HG02798 (cell line): Measurements from ENCODE around the gene POLR2L.

Experiments
- ATAC-seq: cut with Tn5 transposase; IDR thresholded peaks from one replicate; pipeline ENCODE4 v1.9.1; 2021; ENCODE audit warnings: mild to moderate bottlenecking; ENCODE audit not compliant: unreplicated experiment, poor library complexity

The POLR2L gene

DNA sequence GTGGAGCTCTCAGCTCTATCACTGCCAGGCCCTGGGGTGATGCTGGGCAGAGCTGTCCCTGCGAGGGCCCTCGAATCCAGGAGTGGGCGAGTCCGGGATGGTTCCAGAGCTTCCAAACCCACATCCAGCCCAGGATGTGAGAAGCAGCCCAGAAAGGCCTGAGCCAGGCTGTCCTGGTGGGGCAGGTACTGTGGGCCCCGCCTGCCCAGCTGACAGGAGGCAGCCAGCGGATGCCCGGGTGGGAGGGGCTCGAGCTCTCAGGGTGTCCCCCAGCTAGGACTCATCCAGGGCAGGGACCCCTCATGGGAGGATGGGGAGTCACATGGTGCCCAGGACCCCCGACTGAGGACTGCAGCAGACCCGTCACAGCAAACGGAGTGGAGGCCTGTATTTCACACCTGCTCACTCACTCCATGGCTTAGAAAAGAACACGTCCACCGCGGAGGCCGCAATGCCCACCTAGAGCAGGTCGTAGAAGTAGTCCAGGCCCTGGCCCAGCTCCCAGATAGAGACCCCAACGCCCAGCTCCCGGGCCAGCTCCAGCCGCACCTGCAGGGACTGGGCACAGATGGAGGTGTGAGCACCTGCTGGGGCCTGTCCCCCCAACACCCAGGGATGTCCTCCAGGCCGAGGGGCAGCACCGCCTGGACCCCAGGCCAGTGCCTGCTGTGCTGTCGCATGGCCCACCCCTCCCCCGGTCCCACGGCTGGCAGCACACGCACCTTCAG lies 27.2 kb upstream of the POLR2L start:
- no peak for ATAC-seq

- ATAC-seq: no peak
Observed at GRCh38 chr11:868802-869201, 26.5 kb upstream of the POLR2L start.

DNA sequence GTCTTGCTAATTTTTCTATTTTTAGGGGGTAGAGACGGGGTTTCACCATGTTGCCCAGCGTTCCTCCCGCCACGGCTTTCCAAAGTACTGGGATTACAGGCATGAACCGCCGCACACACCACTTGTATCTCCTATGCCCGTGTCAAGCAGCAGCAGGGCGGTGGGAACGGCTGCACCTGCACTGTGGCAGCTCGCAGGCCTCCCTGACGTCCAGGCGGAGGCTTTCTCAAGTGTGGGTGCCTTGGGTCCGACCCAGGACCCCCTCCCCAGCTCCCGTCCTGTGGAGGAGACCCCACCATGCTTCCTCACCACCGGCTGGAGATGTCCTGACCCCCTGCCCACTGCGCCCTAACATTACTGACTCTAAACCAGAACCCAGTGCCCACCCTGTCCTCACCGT lies 26.1 kb upstream of the POLR2L start:
- no peak for ATAC-seq

GRCh38 chr11:867856-868358 lies 25.6 kb upstream of the POLR2L start:
- ATAC-seq: no peak

- no peak for ATAC-seq
Observed at GRCh38 chr11:866481-866880, 24.2 kb upstream of the POLR2L start.

GRCh38 chr11:865462-866430 lies 23.4 kb upstream of the POLR2L start:
- ATAC-seq: no peak

GRCh38 chr11:864898-865297 lies 22.6 kb upstream of the POLR2L start:
- no peak for ATAC-seq

DNA sequence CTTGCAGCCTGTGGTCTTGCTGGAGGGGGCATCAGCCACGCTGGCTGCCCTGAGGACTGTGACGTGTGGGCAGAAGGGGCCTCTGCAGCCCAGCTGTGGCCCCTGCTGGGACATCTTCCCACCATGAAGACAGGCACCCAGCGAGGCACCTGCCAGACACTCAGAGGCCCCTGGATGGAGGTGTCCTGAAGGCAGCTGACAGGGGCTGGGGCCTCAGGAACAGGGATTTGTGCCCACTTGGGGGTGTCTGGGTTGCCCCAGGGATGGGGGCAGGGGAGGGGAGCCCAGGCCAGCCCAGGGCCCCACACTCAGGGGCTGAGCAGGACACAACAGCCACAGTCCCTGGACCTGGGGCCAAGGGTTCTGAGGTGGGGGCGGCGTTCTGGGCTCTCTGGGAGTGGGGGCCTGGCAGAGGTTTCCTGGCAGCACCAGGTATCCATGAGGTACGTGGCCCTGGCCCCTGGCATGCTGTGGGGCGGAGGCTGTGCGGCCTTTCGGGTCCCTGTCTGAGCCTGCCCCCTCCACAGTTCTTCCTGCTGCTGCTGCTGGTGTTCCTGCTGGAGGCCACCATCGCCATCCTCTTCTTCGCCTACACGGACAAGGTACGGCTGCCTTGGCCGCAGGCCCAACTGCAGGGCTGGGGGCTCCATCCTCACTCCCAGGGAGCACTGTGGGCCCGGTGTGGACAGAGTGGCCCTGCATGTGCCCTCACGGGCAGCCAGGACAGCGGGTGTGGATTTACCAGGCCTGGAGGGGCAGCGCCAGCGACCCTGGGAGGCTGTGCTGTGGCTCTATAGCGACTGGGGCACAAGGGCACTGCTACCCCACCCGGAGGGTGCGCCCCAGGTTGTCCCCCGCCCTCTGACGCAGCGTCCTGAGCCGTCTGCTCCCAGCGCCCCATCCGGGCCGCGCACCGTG lies 21.8 kb upstream of the POLR2L start:
- no peak for ATAC-seq

DNA sequence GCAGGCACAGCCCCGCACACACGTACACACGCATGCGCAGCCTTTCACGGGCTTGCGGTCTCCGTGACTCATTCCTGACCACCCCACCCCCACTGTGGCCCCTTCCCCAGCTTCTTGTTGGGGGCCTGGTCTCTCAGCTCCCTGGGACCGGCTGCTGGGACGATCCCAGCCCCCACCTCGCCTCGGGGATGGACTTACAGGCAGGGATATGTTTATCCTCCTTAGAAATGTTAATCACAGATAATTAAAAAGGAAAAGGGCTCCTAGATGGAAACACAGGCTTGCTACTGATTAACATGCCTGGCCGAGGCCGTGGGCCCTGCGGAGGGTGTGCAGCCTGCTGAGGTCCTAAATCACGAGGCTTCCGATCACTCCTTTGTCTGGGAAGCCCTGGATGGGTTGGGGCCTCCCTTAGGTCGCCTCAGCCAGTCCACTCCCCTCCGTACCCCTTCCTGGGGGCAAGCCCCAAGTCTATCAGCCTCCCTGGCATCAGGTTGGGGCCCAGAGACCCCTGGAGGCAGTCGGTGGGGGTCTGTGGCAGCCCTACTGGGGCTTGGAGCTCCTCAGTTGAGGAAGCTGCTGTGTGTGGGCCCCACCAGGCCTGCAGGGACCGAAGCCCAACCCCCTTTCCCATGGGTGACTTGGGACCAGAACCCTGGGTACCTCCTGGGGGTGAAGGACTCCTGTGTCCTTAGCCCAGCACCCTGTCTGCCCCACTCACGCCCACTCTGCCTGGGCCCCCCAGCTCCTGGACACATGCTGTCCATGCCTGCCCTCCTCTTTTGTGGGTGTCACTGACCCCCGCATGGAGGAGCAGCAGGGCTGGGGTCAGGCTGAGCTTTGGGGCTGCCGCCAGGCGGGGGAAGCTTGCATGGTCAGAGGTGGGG lies 20.9 kb upstream of the POLR2L start:
- ATAC-seq: no peak

GRCh38 chr11:862696-863022 lies 20.3 kb upstream of the POLR2L start:
- no peak for ATAC-seq

DNA sequence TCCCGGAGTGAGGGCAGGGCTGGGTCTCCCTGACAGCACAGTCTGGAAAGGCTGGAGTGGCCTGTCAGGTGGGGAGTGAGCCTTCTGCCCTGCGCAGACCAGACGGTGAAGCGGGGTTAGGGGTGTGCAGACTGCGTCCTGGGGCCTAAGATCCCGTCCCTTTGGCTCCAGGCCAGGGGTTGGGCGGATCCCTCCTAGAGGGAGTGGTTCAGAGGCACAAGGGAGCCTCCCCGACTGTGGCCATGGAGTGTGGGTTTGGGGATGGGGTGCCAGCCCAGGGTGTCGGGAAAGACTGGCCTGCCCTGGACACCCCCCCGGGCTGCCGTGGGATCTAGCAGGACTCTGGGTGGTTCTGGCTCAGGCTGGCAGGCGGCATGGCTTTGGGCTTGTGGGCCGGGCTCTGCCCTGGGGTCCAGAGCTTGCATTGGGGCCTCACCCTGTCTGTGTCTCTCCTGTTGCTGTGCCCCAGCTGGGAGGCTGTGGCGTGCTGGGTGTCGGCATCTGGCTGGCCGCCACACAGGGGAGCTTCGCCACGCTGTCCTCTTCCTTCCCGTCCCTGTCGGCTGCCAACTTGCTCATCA lies 19.8 kb upstream of the POLR2L start:
- ATAC-seq: no peak

DNA sequence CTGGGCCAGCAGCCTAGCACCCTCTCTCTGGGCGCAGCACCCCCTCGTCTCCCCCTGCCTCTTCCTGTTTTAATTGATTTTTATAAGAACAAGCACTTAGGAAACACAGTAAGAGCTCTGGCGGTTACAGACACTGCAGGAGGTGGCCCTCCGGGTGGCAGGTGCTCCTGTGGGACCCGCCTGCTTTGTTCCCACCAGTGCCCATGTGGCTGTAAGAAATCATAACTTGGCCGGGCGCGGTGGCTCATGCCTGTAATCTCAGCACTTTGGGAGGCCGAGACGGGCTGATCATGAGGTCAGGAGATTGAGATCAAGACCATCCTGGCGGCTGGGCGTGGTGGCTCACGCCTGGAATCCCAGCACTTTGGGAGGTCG lies 18.8 kb upstream of the POLR2L start:
- no peak for ATAC-seq

- ATAC-seq: no peak
Observed at GRCh38 chr11:860234-861104, 18.1 kb upstream of the POLR2L start.

- no peak for ATAC-seq
Observed at GRCh38 chr11:859394-860131, 17.2 kb upstream of the POLR2L start.

DNA sequence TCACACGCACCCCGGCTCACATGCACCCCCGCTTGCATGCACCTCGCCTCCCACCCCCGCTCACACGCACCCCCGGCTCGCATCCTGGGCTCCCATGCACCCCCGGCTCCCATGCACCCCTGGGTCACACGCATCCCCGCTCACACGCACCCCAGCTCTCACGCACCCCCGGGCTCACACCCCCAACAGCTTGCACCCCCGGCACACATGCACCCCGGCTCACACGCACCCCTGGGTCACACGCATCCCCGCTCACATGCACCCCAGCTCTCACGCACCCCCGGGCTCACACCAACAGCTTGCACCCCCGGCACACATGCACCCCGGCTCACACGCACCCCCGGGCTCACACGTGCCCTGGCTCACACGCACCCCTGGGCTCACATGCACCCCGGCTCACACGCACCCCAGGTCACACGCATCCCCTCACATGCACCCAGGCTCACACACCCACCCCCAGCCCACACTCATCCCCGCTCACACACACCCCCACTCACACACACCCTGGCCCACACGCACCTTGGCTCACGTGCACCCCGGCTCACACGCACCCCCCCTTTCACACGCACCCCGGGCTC lies 16.5 kb upstream of the POLR2L start:
- no peak for ATAC-seq

DNA sequence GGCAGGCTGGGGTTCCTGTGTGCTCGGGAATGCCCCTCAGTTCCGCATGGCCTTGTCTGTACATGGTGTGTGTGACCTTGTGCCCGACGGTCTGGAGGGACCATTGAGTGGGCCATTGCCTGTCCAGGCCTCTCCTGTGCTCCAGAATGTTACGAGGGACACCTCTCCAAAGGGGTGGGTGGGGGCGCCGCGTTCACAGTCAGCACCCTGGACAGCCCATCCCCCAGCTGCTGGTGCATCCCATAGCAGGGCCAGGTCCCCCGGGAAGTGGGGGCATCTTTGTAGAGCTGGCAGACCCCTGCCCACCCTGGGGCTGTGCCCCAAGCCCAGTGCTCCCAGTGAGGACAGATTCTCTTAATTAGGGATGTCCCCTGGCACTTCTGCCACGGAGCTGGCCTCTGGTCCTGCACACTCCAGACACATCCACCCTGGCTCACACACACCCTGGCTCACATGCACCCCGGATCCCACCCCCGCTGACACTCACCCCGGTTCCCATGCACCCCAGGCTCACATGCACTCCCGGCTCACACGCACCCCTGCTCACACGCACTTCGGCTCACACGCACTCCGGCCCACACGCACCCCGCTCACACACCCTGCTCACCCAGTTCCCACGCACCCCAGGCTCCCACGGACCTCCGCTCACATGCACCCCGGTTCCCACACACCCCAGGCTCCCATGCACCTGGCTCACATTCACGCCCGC lies 15.9 kb upstream of the POLR2L start:
- ATAC-seq: no peak

DNA sequence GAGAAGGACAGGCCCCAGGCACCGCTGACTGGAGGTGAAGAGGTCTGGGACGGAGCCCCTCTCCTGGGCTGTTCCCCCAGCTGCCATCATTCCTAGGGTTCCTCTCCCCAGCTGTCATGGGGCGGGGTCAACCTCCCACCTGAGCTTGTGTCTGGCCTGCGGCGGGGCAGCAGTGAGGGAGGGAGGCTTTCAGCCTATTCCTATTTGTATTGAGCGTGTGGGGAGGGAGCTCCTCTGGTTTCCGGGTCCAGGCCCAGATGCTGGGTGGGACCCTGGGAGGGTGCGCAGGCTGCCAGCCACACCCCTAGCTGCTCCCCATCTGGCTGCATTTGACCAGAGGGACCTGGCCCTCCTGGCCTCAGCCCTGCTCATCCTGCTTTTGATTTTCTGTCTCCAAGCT lies 14.1 kb upstream of the POLR2L start:
- no peak for ATAC-seq
